GM12874 (cell line): ENCODE results near the gene NTRK3.

ENCODE experiments used
- CTCF ChIP-seq: IDR thresholded peaks from 2 replicates; pipeline ENCODE4 v1.5.1; 2011; ENCODE audit warnings: low read depth, mild to moderate bottlenecking, control low read depth, low read length, moderate library complexity; ENCODE audit not compliant: insufficient read depth

NTRK3 gene

GRCh38 chr15:88040516-88040915 is 216.0 kb downstream of the NTRK3 start:
- no peak for TF ChIP-seq CTCF

- TF ChIP-seq CTCF: no peak
These were observed 218.3 kb downstream of the NTRK3 start for GRCh38 chr15:88038261-88038660.

GRCh38 chr15:88036154-88036839 is 220.2 kb downstream of the NTRK3 start:
- no peak for TF ChIP-seq CTCF

- no peak for TF ChIP-seq CTCF
These were observed 221.2 kb downstream of the NTRK3 start for GRCh38 chr15:88035381-88035780.

- no peak for TF ChIP-seq CTCF
These were observed 223.8 kb downstream of the NTRK3 start for GRCh38 chr15:88032787-88033186.

- TF ChIP-seq CTCF: no peak
These were observed 225.1 kb downstream of the NTRK3 start for GRCh38 chr15:88031461-88031860.

- TF ChIP-seq CTCF: no peak
These were observed 226.8 kb downstream of the NTRK3 start for GRCh38 chr15:88029696-88030095.
